Brain microvascular endothelial cell (primary cell): ENCODE data around the gene EMILIN1.
A peak's percentile ranks its signal among the peaks of the same experiment; 100 is the strongest.
"Not testable (repeated sequence)": the region's sequence is repeated elsewhere in the genome, so short reads cannot be mapped to it uniquely, and the experiment has no call there.

Source experiments
- DNase-seq: peaks from one replicate; pipeline ENCODE4 v3.0.0-alpha.2; 2020
- H3K27ac ChIP-seq: fragments of 250-450 bp; sonication (Bioruptor Pico); 2 replicates; pipeline ENCODE4 v1.5.1; 2020; ENCODE audit warnings: mild to moderate bottlenecking, moderate library complexity
- H3K27me3 ChIP-seq: fragments of 250-450 bp; sonication (Bioruptor Pico); replicated peaks from 2 replicates; pipeline ENCODE4 v1.5.1; 2020; ENCODE audit warnings: mild to moderate bottlenecking
- H3K36me3 ChIP-seq: fragments of 250-450 bp; sonication (Bioruptor Pico); replicated peaks from 2 replicates; pipeline ENCODE4 v1.5.1; 2020; ENCODE audit warnings: mild to moderate bottlenecking
- H3K4me3 ChIP-seq: 2 replicates; pipeline ENCODE4 v1.5.1; 2011; ENCODE audit warnings: low read depth, mild to moderate bottlenecking, control low read depth, low read length, moderate library complexity
- CTCF ChIP-seq: IDR thresholded peaks from 2 replicates; pipeline ENCODE4 v1.5.1; 2011; ENCODE audit warnings: low read depth, mild to moderate bottlenecking, moderate library complexity, low read length, control low read depth, inconsistent platforms; ENCODE audit errors: missing control alignments
- in situ Hi-C: cut with HindIII; loops from 2 replicates; pipeline ENCODE4 v1.10.0; 2017; ENCODE audit warnings: low sequenced_read_pairs, low pct_ligation_motif_present

Gene EMILIN1

GRCh38 chr2:27109083-27109482 is 30.7 kb downstream of the EMILIN1 start:
- H3K27ac ChIP-seq = no peak overlapping the region
- no peak overlapping the region for H3K4me3 ChIP-seq
- H3K36me3 ChIP-seq = no peaks in the 10 kb centered on the region
- DNase-seq = no peak
- in situ Hi-C loops = loop anchor here (25.0 kb wide), 1 partner anchor 178 kb away; the partner anchor contains the start of genes DNAJC5G and TRIM54
- TF ChIP-seq CTCF = no peak
- H3K27me3 ChIP-seq = no peaks in the 10 kb centered on the region

GRCh38 chr2:27110603-27111352 is 32.4 kb downstream of the EMILIN1 start:
- in situ Hi-C loops = loop anchor here (25.0 kb wide), 1 partner anchor 177 kb away; the partner anchor contains the start of genes DNAJC5G and TRIM54
- H3K27me3 ChIP-seq, H3K4me3 ChIP-seq, H3K36me3 ChIP-seq, DNase-seq, H3K27ac ChIP-seq: not testable (repeated sequence)

- not testable (repeated sequence) for H3K27ac ChIP-seq, DNase-seq, H3K4me3 ChIP-seq, H3K27me3 ChIP-seq, H3K36me3 ChIP-seq
- in situ Hi-C loops = loop anchor here (25.0 kb wide), 1 partner anchor 176 kb away; the partner anchor contains the start of genes DNAJC5G and TRIM54
These were observed 33.1 kb downstream of the EMILIN1 start for GRCh38 chr2:27111392-27112078.

- in situ Hi-C loops = loop anchor here (25.0 kb wide), 1 partner anchor 172 kb away; the partner anchor contains the start of genes DNAJC5G and TRIM54
These were observed 37.1 kb downstream of the EMILIN1 start for GRCh38 chr2:27115519-27115918.

GRCh38 chr2:27117995-27118524 is 39.6 kb downstream of the EMILIN1 start:
- H3K27me3 ChIP-seq = peaks cover 15% of the 10 kb centered on the region
- H3K27ac ChIP-seq = no peak overlapping the region
- DNase-seq = no peak
- TF ChIP-seq CTCF = no peak
- no peaks in the 10 kb centered on the region for H3K36me3 ChIP-seq
- H3K4me3 ChIP-seq = peak overlapping the region; percentile 48
- in situ Hi-C loops = loop anchor here (25.0 kb wide), 1 partner anchor 169 kb away; the partner anchor contains the start of genes DNAJC5G and TRIM54

More at GRCh38 chr2:27115519-27115918, 37.1 kb downstream of the EMILIN1 start:
- no peak overlapping the region for H3K4me3 ChIP-seq
- no peaks in the 10 kb centered on the region for H3K36me3 ChIP-seq
- peaks cover 13% of the 10 kb centered on the region for H3K27me3 ChIP-seq
- H3K27ac ChIP-seq = no peak overlapping the region
- no peak for DNase-seq
- TF ChIP-seq CTCF = no peak

GRCh38 chr2:27118525-27119329 is 40.3 kb downstream of the EMILIN1 start, which contains the start of gene CGREF1:
Gene CGREF1 (minus strand): TSS chr2:27119128. CDS start chr2:27104366, 14,762 bp downstream.
- DNase-seq = no peak
- peaks cover 15% of the 10 kb centered on the region for H3K27me3 ChIP-seq
- no peak within 1 kb of the TSS for H3K27ac ChIP-seq
- TF ChIP-seq CTCF = no peak
- H3K36me3 ChIP-seq = no peaks in the 10 kb centered on the region
- peak within 1 kb of the TSS; percentile 48 for H3K4me3 ChIP-seq
- in situ Hi-C loops = loop anchor here (25.0 kb wide), 1 partner anchor 169 kb away; the partner anchor contains the start of genes DNAJC5G and TRIM54

- in situ Hi-C loops = loop anchor here (25.0 kb wide), 1 partner anchor 168 kb away; the partner anchor contains the start of genes DNAJC5G and TRIM54
- H3K27ac ChIP-seq, H3K36me3 ChIP-seq, DNase-seq: not testable (repeated sequence)
- H3K27me3 ChIP-seq = peaks cover 15% of the 10 kb centered on the region
- peak overlapping the region; percentile 46 for H3K4me3 ChIP-seq
These were observed 40.9 kb downstream of the EMILIN1 start for GRCh38 chr2:27119330-27119670.
